IMR-90 (cell line): Measurements from ENCODE around the gene MAP7. TPM values are rescaled to one million over a fixed set of nuclear protein-coding genes. Genes with fewer than 3 reads are reported as not detected.

ENCODE experiments used
- ATAC-seq: fragments of 200-7000 bp; cut with Tn5 transposase; 2 replicates; pipeline ENCODE4 v1.9.1; 2020; ENCODE audit warnings: low read depth, mild to moderate bottlenecking, moderate library complexity
- BruUV-seq: library from RNA; stranded (reverse); fragments of 400-500 nt; replicated peaks from 2 replicates; lab custom pipeline; 2021; lab: Mats Ljungman, UMichigan
- CTCF ChIA-PET: fragments of 300-600 bp; formaldehyde crosslinking; extraction: SDS; loops from one replicate; lab custom pipeline; 2021; ENCODE audit warnings: antibody characterized with exemption; lab: Yijun Ruan, JAX
- POLR2A ChIA-PET: fragments of 300-600 bp; sonication (Branson Sonifier 250); formaldehyde crosslinking; loops from one replicate; lab custom pipeline; 2022; ENCODE audit warnings: antibody characterized with exemption; ENCODE audit not compliant: unreplicated experiment; lab: Charles Lee
- DNase-seq: peaks from one replicate; pipeline ENCODE4 v3.0.0; 2013
- H2AFZ ChIP-seq: replicated peaks from 2 replicates; pipeline ENCODE3; 2013; ENCODE audit warnings: low read length, mild to moderate bottlenecking; ENCODE audit not compliant: poor library complexity
- H2AK5ac ChIP-seq: 2 replicates; pipeline ENCODE4 v1.6.1; 2013; ENCODE audit warnings: low read depth, low read length, inconsistent platforms
- H2AK9ac ChIP-seq: replicated peaks from 2 replicates; pipeline ENCODE3; 2013; ENCODE audit warnings: mild to moderate bottlenecking, low read depth, low read length, moderate library complexity; ENCODE audit not compliant: poor library complexity
- H2BK120ac ChIP-seq: 2 replicates; pipeline ENCODE4 v1.6.1; 2013; ENCODE audit warnings: low read depth, low read length, inconsistent platforms
- H2BK15ac ChIP-seq: 3 replicates; pipeline ENCODE4 v1.6.1; 2013; ENCODE audit warnings: low read depth, low read length, inconsistent platforms
- H2BK20ac ChIP-seq: 2 replicates; pipeline ENCODE4 v1.6.1; 2013; ENCODE audit warnings: low read depth, mild to moderate bottlenecking, inconsistent platforms, low read length, moderate library complexity
- H2BK5ac ChIP-seq: 2 replicates; pipeline ENCODE4 v1.6.1; 2013; ENCODE audit warnings: mild to moderate bottlenecking, low read depth, low read length, inconsistent platforms; ENCODE audit not compliant: poor library complexity, severe bottlenecking
- H3K14ac ChIP-seq: replicated peaks from 2 replicates; pipeline ENCODE4 v1.6.1; 2013; ENCODE audit warnings: low read depth, low read length, inconsistent platforms
- H3K18ac ChIP-seq: 2 replicates; pipeline ENCODE4 v1.6.1; 2013; ENCODE audit warnings: low read depth, low read length, control low read depth
- H3K23ac ChIP-seq: 2 replicates; pipeline ENCODE4 v1.6.1; 2013; ENCODE audit warnings: low read depth, low read length, inconsistent platforms
- H3K27ac ChIP-seq: 2 replicates; pipeline ENCODE4 v1.5.1; 2013; ENCODE audit warnings: mild to moderate bottlenecking, control low read depth, low read length; ENCODE audit not compliant: insufficient read depth
- H3K27me3 ChIP-seq: 2 replicates; pipeline ENCODE4 v1.6.1; 2013; ENCODE audit warnings: low read length; ENCODE audit not compliant: control insufficient read depth, insufficient read depth
- H3K36me3 ChIP-seq: 2 replicates; pipeline ENCODE4 v1.6.1; 2013; ENCODE audit warnings: low read length, mixed read lengths; ENCODE audit not compliant: control insufficient read depth, insufficient read depth
- H3K4ac ChIP-seq: 2 replicates; pipeline ENCODE4 v1.6.1; 2013; ENCODE audit warnings: low read depth, low read length, inconsistent platforms
- H3K4me1 ChIP-seq: 2 replicates; pipeline ENCODE4 v1.6.1; 2013; ENCODE audit warnings: low read length, mixed read lengths; ENCODE audit not compliant: control insufficient read depth, insufficient read depth
- H3K4me2 ChIP-seq: 2 replicates; pipeline ENCODE4 v1.6.1; 2013; ENCODE audit warnings: low read depth, mild to moderate bottlenecking, control low read depth, low read length, moderate library complexity
- H3K4me3 ChIP-seq: 2 replicates; pipeline ENCODE4 v1.5.1; 2013; ENCODE audit warnings: low read depth, mild to moderate bottlenecking, control low read depth, low read length, moderate library complexity; ENCODE audit not compliant: insufficient read depth
- H3K56ac ChIP-seq: 2 replicates; pipeline ENCODE4 v1.6.1; 2013; ENCODE audit warnings: low read length, inconsistent platforms; ENCODE audit not compliant: insufficient read depth; ENCODE audit errors: extremely low read depth
- H3K79me1 ChIP-seq, 2 experiments: 2 replicates each; pipeline ENCODE4 v1.6.1; 2013; ENCODE audit warnings: low read length in 2 of 2, inconsistent platforms in 1 of 2, low read depth in 1 of 2
- H3K9ac ChIP-seq: 2 replicates; pipeline ENCODE4 v1.6.1; 2013; ENCODE audit warnings: low read depth, low read length, control low read depth
- H3K9me1 ChIP-seq: 2 replicates; pipeline ENCODE4 v1.6.1; 2013; ENCODE audit warnings: low read length, inconsistent platforms; ENCODE audit not compliant: insufficient read depth
- H3K9me3 ChIP-seq: 2 replicates; pipeline ENCODE4 v1.6.1; 2013; ENCODE audit warnings: low read length; ENCODE audit not compliant: control insufficient read depth, insufficient read depth
- H4K20me1 ChIP-seq: 2 replicates; pipeline ENCODE4 v1.6.1; 2013; ENCODE audit warnings: low read length, inconsistent platforms; ENCODE audit not compliant: insufficient read depth
- H4K5ac ChIP-seq: 2 replicates; pipeline ENCODE4 v1.6.1; 2013; ENCODE audit warnings: mild to moderate bottlenecking, low read depth, low read length, control low read depth
- H4K8ac ChIP-seq, 2 experiments: 2 replicates each; pipeline ENCODE4 v1.6.1; 2013; ENCODE audit warnings: low read depth in 2 of 2, low read length in 2 of 2, control low read depth in 1 of 2, inconsistent platforms in 1 of 2
- H4K91ac ChIP-seq: 2 replicates; pipeline ENCODE4 v1.6.1; 2013; ENCODE audit warnings: low read depth, low read length, inconsistent platforms; ENCODE audit not compliant: insufficient read depth
- MAFK ChIP-seq: IDR thresholded peaks from 2 replicates; pipeline ENCODE4 v1.6.1; 2012; ENCODE audit warnings: low read depth, low read length, improper control_type of control experiment
- MAZ ChIP-seq: IDR thresholded peaks from 2 replicates; pipeline ENCODE4 v1.6.1; 2012; ENCODE audit warnings: low read depth, mild to moderate bottlenecking, low read length, improper control_type of control experiment, moderate library complexity, borderline replicate concordance
- whole genome bisulfite sequencing, 2 experiments: methylation state at CpG; one replicate each; pipeline versions ENCODE4 v1.1.5 to v1.1.7; 2013; ENCODE audit warnings: missing lambda C conversion rate in 2 of 2; ENCODE audit not compliant: insufficient read length in 1 of 2; ENCODE audit errors: extremely low coverage in 2 of 2; 5-methylcytosine and 5-hydroxymethylcytosine counted together
- dilution Hi-C: fragments of 300-500 bp; cut with HindIII; formaldehyde crosslinking; loops from one replicate; pipeline ENCODE4 v1.14.3; 2018; ENCODE audit warnings: low sequenced_read_pairs; ENCODE audit not compliant: unreplicated experiment
- in situ Hi-C: fragments of 300-500 bp; cut with MboI; formaldehyde crosslinking; loops from 3 replicates; pipeline ENCODE4 v1.14.3; 2019; ENCODE audit warnings: low sequenced_read_pairs, inconsistent platforms, mixed read lengths
- intact Hi-C: fragments of 100-400 bp; cut with micrococcal nuclease; formaldehyde crosslinking; loops from 2 replicates; pipeline ENCODE4 v1.10.0; 2022
- polyA plus RNA-seq, 3 experiments: library from polyadenylated mRNA; depleted of rRNA; stranded (reverse); fragments of >200 nt; gene quantifications; 2 replicates each; pipeline ENCODE4 v1.2.3, GENCODE V29; 2012; ENCODE audit warnings: low replicate concordance in 1 of 3
- total RNA-seq: library from RNA; depleted of rRNA; stranded (reverse); fragments of >200 nt; gene quantifications from 2 replicates; pipeline ENCODE4 v1.2.3, GENCODE V29; 2012

Gene MAP7
- total and polyA plus RNA-seq, 2 of the 4 experiments (the other 2 are of a cell fraction) = 0.19 to 0.36 TPM

DNA sequence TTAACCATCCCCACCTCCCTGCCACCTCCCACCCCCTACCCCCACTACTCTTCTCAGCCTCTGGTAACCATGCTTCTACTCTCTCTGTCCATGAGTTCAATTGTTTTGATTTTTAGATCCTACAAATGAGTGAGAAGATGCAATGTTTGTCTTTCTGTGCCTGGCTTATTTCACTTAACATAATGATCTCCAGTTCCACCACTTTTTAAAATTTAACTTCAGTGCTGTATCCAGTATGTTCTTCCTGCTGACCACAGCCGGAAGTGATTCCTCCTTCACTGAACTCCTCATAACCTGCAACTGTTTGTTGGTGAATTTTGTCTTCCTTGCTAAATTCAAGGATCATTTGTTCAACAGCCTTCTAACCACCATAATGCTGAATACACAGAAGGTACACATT, 3.9 kb downstream of the MAP7 start:
- Histone ChIP-seq H3K27ac (no peak overlapping the region), H4K5ac (no peak overlapping the region), H3K4ac (no peak overlapping the region), H4K91ac (no peak overlapping the region), H3K9me3 (no peaks in the 10 kb centered on the region), H3K4me1 (peaks cover 3% of the 10 kb centered on the region; the same call in 1 of the 2 replicates), H3K56ac (no peak overlapping the region), H3K18ac (no peak overlapping the region), H3K9ac (no peak overlapping the region), H4K20me1 (no peaks in the 10 kb centered on the region), H2BK5ac (no peak overlapping the region), H3K9me1 (no peaks in the 10 kb centered on the region), H3K27me3 (peaks cover 39% of the 10 kb centered on the region), H2AK5ac (no peak overlapping the region), H2BK120ac (no peak overlapping the region), H3K4me3 (no peak overlapping the region), H2AK9ac (no peak overlapping the region), H3K4me2 (no peak overlapping the region), H4K8ac (no peak overlapping the region), H3K23ac (no peak overlapping the region), H3K36me3 (no peaks in the 10 kb centered on the region), H3K14ac (no peak overlapping the region), H2AFZ (no peak overlapping the region), H2BK15ac (no peak overlapping the region), H3K79me1 (no peaks in the 10 kb centered on the region), H2BK20ac (no peak overlapping the region)
- no peak for TF ChIP-seq MAFK
- no peak for TF ChIP-seq MAZ
- no TSS peak for BruUV-seq
- in situ Hi-C loops (loop anchor here (25.0 kb wide), 1 partner anchor 1084 kb away; no protein-coding TSS in a partner anchor), dilution Hi-C loops (no loop called here), intact Hi-C loops (loop anchor here (5.0 to 10.0 kb wide), 4 partner anchors 192 to 1094 kb away; partner anchors contain the start of gene MTFR2)
- ATAC-seq = no peak
- POLR2A ChIA-PET = no interaction called here
- no CpG with 5 or more reads among the region's 1 CpG for WGBS, 2 experiments
- DNase-seq = no peak
- CTCF ChIA-PET = interaction anchor here (0.5 kb wide), 2 partner anchors 296 to 868 kb away, joined by 3 read pairs; no protein-coding TSS in a partner anchor
